Panc1 (cell line): ENCODE results near the gene SLC25A15. TPM values are rescaled to one million over a fixed set of nuclear protein-coding genes. Genes with fewer than 3 reads are reported as not detected.

Experiments
- ATAC-seq: fragments of 200-7000 bp; cut with Tn5 transposase; 2 replicates; pipeline ENCODE4 v1.9.1; 2020; ENCODE audit warnings: mild to moderate bottlenecking, moderate library complexity
- BruUV-seq: library from RNA; stranded (reverse); fragments of 400-500 nt; replicated peaks from 2 replicates; lab custom pipeline; 2021; lab: Mats Ljungman, UMichigan
- CTCF ChIA-PET: fragments of 300-600 bp; sonication (Branson Sonifier 250); formaldehyde crosslinking; loops from one replicate; lab custom pipeline; 2022; ENCODE audit warnings: antibody characterized with exemption; lab: Charles Lee
- POLR2A ChIA-PET: fragments of 300-600 bp; sonication (Branson Sonifier 250); formaldehyde crosslinking; loops from one replicate; lab custom pipeline; 2022; ENCODE audit warnings: antibody characterized with exemption; lab: Charles Lee
- DNase-seq: peaks from one replicate; pipeline ENCODE4 v3.0.0-alpha.2; 2010; ENCODE audit warnings: low read depth, low spot score
- H3K27ac ChIP-seq: 2 replicates; pipeline ENCODE4 v1.5.1; 2011; ENCODE audit warnings: mild to moderate bottlenecking, low read length, inconsistent platforms
- H3K27me3 ChIP-seq: fragments of 200-500 bp; sonication (Bioruptor generic); 2 replicates; pipeline ENCODE4 v1.6.0; 2014; ENCODE audit warnings: low read length, inconsistent platforms; ENCODE audit not compliant: control insufficient read depth, insufficient read depth
- H3K36me3 ChIP-seq: fragments of 200-500 bp; sonication (Bioruptor generic); 2 replicates; pipeline ENCODE4 v1.5.1; 2014; ENCODE audit warnings: inconsistent platforms, mild to moderate bottlenecking, low read length, moderate library complexity; ENCODE audit not compliant: control insufficient read depth, insufficient read depth
- H3K4me1 ChIP-seq: 2 replicates; pipeline ENCODE4 v1.5.1; 2011; ENCODE audit warnings: inconsistent platforms, mild to moderate bottlenecking, low read length, moderate library complexity; ENCODE audit not compliant: control insufficient read depth, insufficient read depth
- H3K4me3 ChIP-seq, 2 experiments: 2 replicates each; pipeline ENCODE4 v1.5.1; 2011 to 2012; ENCODE audit warnings: low read depth in 2 of 2, low read length in 2 of 2, mild to moderate bottlenecking in 2 of 2, inconsistent platforms in 1 of 2, moderate library complexity in 1 of 2
- H3K9me3 ChIP-seq: fragments of 200-500 bp; sonication (Bioruptor generic); 2 replicates; pipeline ENCODE4 v1.5.1; 2014; ENCODE audit warnings: low read depth, mild to moderate bottlenecking, inconsistent platforms, low read length, moderate library complexity; ENCODE audit not compliant: control insufficient read depth, insufficient read depth
- CTCF ChIP-seq: fragments of 450-650 bp; IDR thresholded peaks from 2 replicates; pipeline ENCODE4 v1.5.1; 2017; ENCODE audit warnings: mild to moderate bottlenecking
- POLR2AphosphoS5 ChIP-seq: IDR thresholded peaks from 2 replicates; pipeline ENCODE4 v1.6.1; 2012; ENCODE audit warnings: mild to moderate bottlenecking, low read depth, low read length, moderate library complexity
- SIN3A ChIP-seq: IDR thresholded peaks from 2 replicates; pipeline ENCODE4 v1.6.1; 2012; ENCODE audit warnings: low read depth, mild to moderate bottlenecking, low read length, moderate library complexity, borderline replicate concordance; ENCODE audit not compliant: insufficient read depth
- TCF7L2 ChIP-seq: IDR thresholded peaks from 2 replicates; pipeline ENCODE4 v1.6.1; 2011; ENCODE audit warnings: mild to moderate bottlenecking, low read depth, low read length, inconsistent platforms
- in situ Hi-C: cut with HindIII; loops from 2 replicates; pipeline ENCODE4 v1.10.0; 2016; ENCODE audit warnings: low sequenced_read_pairs, low pct_unique_long_range_greater_than_20kb
- intact Hi-C: fragments of 100-400 bp; cut with micrococcal nuclease; formaldehyde crosslinking; loops from one replicate; pipeline ENCODE4 v1.10.0; 2022; ENCODE audit not compliant: unreplicated experiment
- total RNA-seq: library from RNA; stranded (reverse); gene quantifications from one replicate; pipeline ENCODE4 v1.2.1, GENCODE V29; 2021; ENCODE audit not compliant: unreplicated experiment
- TF ChIP-seq, protein P1 (sequence below), 2 experiments: IDR thresholded peaks; 2 replicates each; pipeline ENCODE4 v1.6.1; 2011 to 2012; ENCODE audit warnings: low read depth in 2 of 2, control low read depth in 1 of 2, low read length in 1 of 2, mild to moderate bottlenecking in 1 of 2, moderate library complexity in 1 of 2; ENCODE audit not compliant: insufficient read depth in 1 of 2

Gene SLC25A15
- total RNA-seq, 1 experiment from 2014 or later, result 16.4 TPM

DNA sequence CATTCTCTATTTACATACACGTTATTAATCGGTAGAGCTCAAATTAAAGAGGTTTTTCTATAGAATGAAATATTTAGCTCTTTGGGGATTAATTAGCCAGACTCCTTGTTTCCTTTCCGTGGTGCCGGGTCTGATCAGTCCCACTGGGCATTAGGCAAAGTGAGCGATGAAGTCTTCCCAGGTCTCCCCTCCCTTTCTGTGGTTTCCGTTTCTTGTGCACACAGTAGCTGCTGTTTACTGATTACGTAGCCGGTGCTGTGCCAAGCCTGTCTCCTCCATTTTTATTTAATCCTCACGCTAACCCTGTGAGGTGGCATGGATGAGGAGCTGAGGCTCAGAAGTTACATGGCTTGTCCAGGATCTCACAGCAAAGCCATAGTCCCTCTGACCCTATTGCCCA, 9.0 kb downstream of the SLC25A15 start:
- no peak for DNase-seq
- no peak for ATAC-seq
- H3K36me3 ChIP-seq, result no peaks in the 10 kb centered on the region; the same call in 1 of the 2 replicates

GRCh38 chr13:40799508-40799907, 10.1 kb downstream of the SLC25A15 start:
- intact Hi-C loops (no loop called here), in situ Hi-C loops (no loop called here)
- DNase-seq, result no peak
- Histone ChIP-seq H3K4me3 (no peak overlapping the region), H3K9me3 (no peaks in the 10 kb centered on the region), H3K36me3 (no peaks in the 10 kb centered on the region; the same call in 1 of the 2 replicates), H3K27ac (no peak overlapping the region), H3K27me3 (no peaks in the 10 kb centered on the region), H3K4me1 (no peaks in the 10 kb centered on the region)
- BruUV-seq, result no TSS peak
- CTCF ChIA-PET, result no interaction called here
- POLR2A ChIA-PET, result no interaction called here
- TF ChIP-seq POLR2AphosphoS5 (no peak), SIN3A (no peak), TCF7L2 (no peak)
- TF ChIP-seq, protein P1, sequence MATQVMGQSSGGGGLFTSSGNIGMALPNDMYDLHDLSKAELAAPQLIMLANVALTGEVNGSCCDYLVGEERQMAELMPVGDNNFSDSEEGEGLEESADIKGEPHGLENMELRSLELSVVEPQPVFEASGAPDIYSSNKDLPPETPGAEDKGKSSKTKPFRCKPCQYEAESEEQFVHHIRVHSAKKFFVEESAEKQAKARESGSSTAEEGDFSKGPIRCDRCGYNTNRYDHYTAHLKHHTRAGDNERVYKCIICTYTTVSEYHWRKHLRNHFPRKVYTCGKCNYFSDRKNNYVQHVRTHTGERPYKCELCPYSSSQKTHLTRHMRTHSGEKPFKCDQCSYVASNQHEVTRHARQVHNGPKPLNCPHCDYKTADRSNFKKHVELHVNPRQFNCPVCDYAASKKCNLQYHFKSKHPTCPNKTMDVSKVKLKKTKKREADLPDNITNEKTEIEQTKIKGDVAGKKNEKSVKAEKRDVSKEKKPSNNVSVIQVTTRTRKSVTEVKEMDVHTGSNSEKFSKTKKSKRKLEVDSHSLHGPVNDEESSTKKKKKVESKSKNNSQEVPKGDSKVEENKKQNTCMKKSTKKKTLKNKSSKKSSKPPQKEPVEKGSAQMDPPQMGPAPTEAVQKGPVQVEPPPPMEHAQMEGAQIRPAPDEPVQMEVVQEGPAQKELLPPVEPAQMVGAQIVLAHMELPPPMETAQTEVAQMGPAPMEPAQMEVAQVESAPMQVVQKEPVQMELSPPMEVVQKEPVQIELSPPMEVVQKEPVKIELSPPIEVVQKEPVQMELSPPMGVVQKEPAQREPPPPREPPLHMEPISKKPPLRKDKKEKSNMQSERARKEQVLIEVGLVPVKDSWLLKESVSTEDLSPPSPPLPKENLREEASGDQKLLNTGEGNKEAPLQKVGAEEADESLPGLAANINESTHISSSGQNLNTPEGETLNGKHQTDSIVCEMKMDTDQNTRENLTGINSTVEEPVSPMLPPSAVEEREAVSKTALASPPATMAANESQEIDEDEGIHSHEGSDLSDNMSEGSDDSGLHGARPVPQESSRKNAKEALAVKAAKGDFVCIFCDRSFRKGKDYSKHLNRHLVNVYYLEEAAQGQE (IDR thresholded peaks at IDR 0.05; ENCODE audit: insufficient read depth in 1 of 2, low read depth in 2 of 2, low read length in 1 of 2), result no peak
- ATAC-seq, result no peak

More for the DNA sequence above, 9.0 kb downstream of the SLC25A15 start:
- intact Hi-C loops, result no loop called here
- H3K4me1 ChIP-seq, result no peaks in the 10 kb centered on the region
- ChIA-PET CTCF (no interaction called here), POLR2A (no interaction called here)
- H3K27me3 ChIP-seq, result no peaks in the 10 kb centered on the region
- BruUV-seq, result no TSS peak
- in situ Hi-C loops, result no loop called here
- TF ChIP-seq POLR2AphosphoS5 (no peak), TCF7L2 (no peak), CTCF (no peak), SIN3A (no peak)
- TF ChIP-seq, protein P1 (IDR thresholded peaks at IDR 0.05; ENCODE audit: insufficient read depth in 1 of 2, low read depth in 2 of 2, low read length in 1 of 2), result no peak
- H3K9me3 ChIP-seq, result no peaks in the 10 kb centered on the region
- no peak overlapping the region for H3K4me3 ChIP-seq
- no peak overlapping the region for H3K27ac ChIP-seq
